OCI-LY7 (cell line): ENCODE measurements around the gene SNAPC4. TPM values are rescaled to one million over a fixed set of nuclear protein-coding genes. Genes with fewer than 3 reads are reported as not detected.
"Not testable (repeated sequence)": the region's sequence is repeated elsewhere in the genome, so short reads cannot be mapped to it uniquely, and the experiment has no call there.

Experiments used
- BruUV-seq: library from RNA; stranded (reverse); fragments of 400-500 nt; replicated peaks from 2 replicates; lab custom pipeline; 2021; lab: Mats Ljungman, UMichigan
- CTCF ChIA-PET: fragments of 300-600 bp; sonication (Branson Sonifier 250); formaldehyde crosslinking; loops from one replicate; lab custom pipeline; 2022; ENCODE audit warnings: antibody characterized with exemption; ENCODE audit not compliant: unreplicated experiment; lab: Charles Lee
- POLR2A ChIA-PET: fragments of 300-600 bp; sonication (Branson Sonifier 250); formaldehyde crosslinking; loops from one replicate; lab custom pipeline; 2022; ENCODE audit warnings: antibody characterized with exemption; lab: Charles Lee
- DNase-seq: peaks from one replicate; pipeline ENCODE4 v3.0.0-alpha.2; 2015; ENCODE audit warnings: low spot score
- H2AFZ ChIP-seq: fragments of 200-600 bp; sonication (generic), shearing (Covaris generic); 2 replicates; pipeline ENCODE4 v1.6.1; 2014; ENCODE audit warnings: mild to moderate bottlenecking, antibody characterized with exemption, low read length, moderate library complexity
- H3K27ac ChIP-seq: fragments of 200-600 bp; sonication (generic); 2 replicates; pipeline ENCODE4 v1.5.1; 2014; ENCODE audit warnings: mixed run types, low read depth, mild to moderate bottlenecking, moderate library complexity, low read length, inconsistent platforms; ENCODE audit not compliant: poor library complexity, severe bottlenecking
- H3K36me3 ChIP-seq: fragments of 200-600 bp; sonication (generic); 2 replicates; pipeline ENCODE4 v1.6.1; 2014; ENCODE audit warnings: mild to moderate bottlenecking, antibody characterized with exemption, low read length, moderate library complexity, mixed read lengths; ENCODE audit not compliant: insufficient read depth
- H3K4me1 ChIP-seq: fragments of 200-600 bp; sonication (generic); 2 replicates; pipeline ENCODE4 v1.5.1; 2014; ENCODE audit warnings: mild to moderate bottlenecking, low read length; ENCODE audit not compliant: insufficient read depth, poor library complexity, severe bottlenecking
- H3K4me2 ChIP-seq: fragments of 200-600 bp; sonication (generic); 2 replicates; pipeline ENCODE4 v1.6.1; 2014; ENCODE audit warnings: mild to moderate bottlenecking, low read length
- H3K4me3 ChIP-seq: fragments of 200-600 bp; sonication (generic); 2 replicates; pipeline ENCODE4 v1.5.1; 2014; ENCODE audit warnings: mild to moderate bottlenecking, low read depth, low read length; ENCODE audit not compliant: poor library complexity, severe bottlenecking
- H3K79me2 ChIP-seq: fragments of 200-600 bp; sonication (generic); 2 replicates; pipeline ENCODE4 v1.6.1; 2016; ENCODE audit warnings: low read depth, mild to moderate bottlenecking, low read length, moderate library complexity, mixed read lengths; ENCODE audit not compliant: insufficient read depth
- H3K9me2 ChIP-seq: fragments of 200-600 bp; sonication (generic); 2 replicates; pipeline ENCODE4 v1.6.1; 2016; ENCODE audit warnings: mild to moderate bottlenecking, low read length, mixed read lengths; ENCODE audit not compliant: insufficient read depth
- H3K9me3 ChIP-seq: fragments of 200-600 bp; sonication (generic); 2 replicates; pipeline ENCODE4 v1.6.1; 2014; ENCODE audit warnings: mild to moderate bottlenecking, mixed run types, low read length, mixed read lengths
- H4K20me1 ChIP-seq: fragments of 200-600 bp; sonication (generic); 2 replicates; pipeline ENCODE4 v1.6.1; 2014; ENCODE audit warnings: mild to moderate bottlenecking, antibody characterized with exemption, low read length, moderate library complexity, mixed read lengths; ENCODE audit not compliant: insufficient read depth
- EZH2phosphoT487 ChIP-seq: fragments of 200-600 bp; sonication (generic); IDR thresholded peaks from 2 replicates; pipeline ENCODE4 v1.6.1; 2018; ENCODE audit warnings: low read depth, borderline replicate concordance, mild to moderate bottlenecking, mixed run types, antibody characterized with exemption, low read length, moderate library complexity, mixed read lengths
- intact Hi-C: fragments of 100-400 bp; cut with micrococcal nuclease; formaldehyde crosslinking; loops from one replicate; pipeline ENCODE4 v1.10.0; 2022; ENCODE audit not compliant: unreplicated experiment
- total RNA-seq, 2 experiments: library from RNA; depleted of rRNA in 1 of 2; stranded (reverse); fragments of >200 nt in 1 of 2; shearing (Covaris generic) in 1 of 2; gene quantifications; 2 replicates each; pipeline ENCODE4 v1.2.3, GENCODE V29; 2014 to 2022
- TF ChIP-seq, protein P1 (sequence below): fragments of 200-600 bp; sonication (generic); conservative IDR thresholded peaks from 2 replicates; pipeline ENCODE4 v1.5.1; 2014; ENCODE audit warnings: mild to moderate bottlenecking, antibody characterized with exemption, low read length, moderate library complexity, mixed read lengths

SNAPC4 gene
- total RNA-seq, 2 experiments from 2014 or later = 13.4 to 16.8 TPM

DNA sequence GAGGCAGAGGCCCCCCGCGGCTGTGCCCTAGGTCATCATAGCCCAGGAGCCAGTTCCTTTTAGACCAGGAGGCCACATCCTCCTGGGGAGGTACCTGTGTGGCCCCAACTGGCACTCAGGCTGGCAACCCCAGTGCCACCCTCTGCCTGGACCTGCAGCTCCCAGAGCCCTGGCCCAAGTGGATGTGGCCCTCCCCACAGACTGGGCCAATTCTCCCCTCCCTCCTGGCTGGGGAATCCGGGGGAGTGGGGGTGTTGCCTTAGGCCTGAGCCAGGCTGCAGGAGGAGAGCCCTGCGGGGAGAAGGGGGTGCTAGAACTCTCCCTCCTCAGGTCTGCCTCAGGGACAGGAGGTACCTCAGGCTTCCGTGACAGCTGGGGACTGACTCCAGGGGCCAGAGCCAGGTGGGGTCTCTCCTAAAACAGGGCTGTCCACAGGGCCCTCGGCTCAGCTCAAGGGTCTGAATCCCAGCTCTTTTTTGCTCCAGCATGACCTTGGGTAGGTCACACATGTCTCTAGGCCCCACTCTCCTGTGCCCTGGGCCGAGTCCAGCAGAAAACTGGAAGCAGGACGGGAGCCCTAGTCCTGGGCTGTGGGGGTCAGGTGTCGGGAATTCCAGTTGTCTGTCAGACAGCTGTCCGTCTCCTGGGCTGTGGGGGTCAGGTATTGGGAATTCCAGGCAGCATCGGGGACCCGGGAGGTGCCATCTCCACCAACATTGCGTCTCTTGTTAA is 46.0 kb downstream of the SNAPC4 start:
- no peak for DNase-seq

DNA sequence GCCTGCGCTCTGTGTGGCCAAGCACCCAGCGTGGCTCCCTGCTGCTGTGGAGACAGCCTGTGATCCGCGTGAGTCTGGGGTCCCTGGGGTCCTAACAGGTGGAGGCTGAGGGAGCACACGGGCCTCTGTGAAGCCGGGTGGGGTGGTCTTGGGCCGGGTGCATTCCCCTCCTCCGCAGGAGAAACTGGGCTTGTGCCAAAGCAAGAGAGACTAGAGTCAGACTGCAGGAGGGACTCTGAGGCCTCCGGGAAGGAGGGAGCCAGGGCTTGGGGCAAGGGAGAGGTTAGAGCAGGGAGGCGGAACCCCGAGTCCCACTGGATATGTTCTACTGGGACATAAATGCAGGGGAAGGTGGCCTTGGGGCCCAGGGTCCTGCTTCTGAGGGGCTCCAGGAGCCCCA is 46.9 kb downstream of the SNAPC4 start:
- Histone ChIP-seq H3K9me3 (no peaks in the 10 kb centered on the region), H2AFZ (no peak overlapping the region), H3K4me3 (no peak overlapping the region), H3K27ac (no peak overlapping the region), H3K9me2 (no peaks in the 10 kb centered on the region), H3K4me2 (no peak overlapping the region), H3K4me1 (no peaks in the 10 kb centered on the region), H3K36me3 (no peaks in the 10 kb centered on the region), H4K20me1 (no peaks in the 10 kb centered on the region), H3K79me2 (no peaks in the 10 kb centered on the region)
- BruUV-seq = no TSS peak
- no peak for DNase-seq
- TF ChIP-seq EZH2phosphoT487 = no peak
- TF ChIP-seq, protein P1, sequence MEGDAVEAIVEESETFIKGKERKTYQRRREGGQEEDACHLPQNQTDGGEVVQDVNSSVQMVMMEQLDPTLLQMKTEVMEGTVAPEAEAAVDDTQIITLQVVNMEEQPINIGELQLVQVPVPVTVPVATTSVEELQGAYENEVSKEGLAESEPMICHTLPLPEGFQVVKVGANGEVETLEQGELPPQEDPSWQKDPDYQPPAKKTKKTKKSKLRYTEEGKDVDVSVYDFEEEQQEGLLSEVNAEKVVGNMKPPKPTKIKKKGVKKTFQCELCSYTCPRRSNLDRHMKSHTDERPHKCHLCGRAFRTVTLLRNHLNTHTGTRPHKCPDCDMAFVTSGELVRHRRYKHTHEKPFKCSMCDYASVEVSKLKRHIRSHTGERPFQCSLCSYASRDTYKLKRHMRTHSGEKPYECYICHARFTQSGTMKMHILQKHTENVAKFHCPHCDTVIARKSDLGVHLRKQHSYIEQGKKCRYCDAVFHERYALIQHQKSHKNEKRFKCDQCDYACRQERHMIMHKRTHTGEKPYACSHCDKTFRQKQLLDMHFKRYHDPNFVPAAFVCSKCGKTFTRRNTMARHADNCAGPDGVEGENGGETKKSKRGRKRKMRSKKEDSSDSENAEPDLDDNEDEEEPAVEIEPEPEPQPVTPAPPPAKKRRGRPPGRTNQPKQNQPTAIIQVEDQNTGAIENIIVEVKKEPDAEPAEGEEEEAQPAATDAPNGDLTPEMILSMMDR = no peak
- intact Hi-C loops = no loop called here
- ChIA-PET POLR2A (no interaction called here), CTCF (no interaction called here)

More for the DNA sequence above, 46.0 kb downstream of the SNAPC4 start:
- no peak overlapping the region for H3K4me3 ChIP-seq
- CTCF ChIA-PET = no interaction called here
- no peaks in the 10 kb centered on the region for H4K20me1 ChIP-seq
- no peak overlapping the region for H3K4me2 ChIP-seq
- POLR2A ChIA-PET = no interaction called here
- no peaks in the 10 kb centered on the region for H3K79me2 ChIP-seq
- intact Hi-C loops = no loop called here
- no peak overlapping the region for H3K27ac ChIP-seq
- no peaks in the 10 kb centered on the region for H3K9me2 ChIP-seq
- no TSS peak for BruUV-seq
- TF ChIP-seq EZH2phosphoT487 = no peak
- TF ChIP-seq, protein P1 = no peak
- no peaks in the 10 kb centered on the region for H3K9me3 ChIP-seq
- no peaks in the 10 kb centered on the region for H3K4me1 ChIP-seq
- no peaks in the 10 kb centered on the region for H3K36me3 ChIP-seq
- no peak overlapping the region for H2AFZ ChIP-seq

DNA sequence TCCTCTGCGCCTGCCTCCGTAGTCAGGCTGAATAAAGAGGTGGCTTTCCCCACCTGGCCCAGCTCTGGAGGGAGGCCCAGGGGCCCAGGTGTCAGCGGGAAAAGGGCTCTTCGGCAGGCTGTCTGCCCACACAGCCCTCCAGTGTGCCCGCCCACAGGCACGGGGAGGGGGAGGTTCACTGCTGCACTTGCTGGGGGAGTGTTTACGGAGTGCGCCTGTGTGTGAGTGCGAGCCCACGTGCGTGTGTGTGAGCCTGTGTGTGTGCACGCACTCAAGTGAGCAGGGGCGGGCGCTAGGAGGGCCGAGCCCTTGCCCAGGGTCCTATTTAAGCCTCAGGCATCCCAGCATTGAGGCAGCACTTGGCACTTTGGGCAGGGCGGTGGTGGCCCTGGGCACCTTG is 47.3 kb downstream of the SNAPC4 start:
- Histone ChIP-seq H4K20me1 (no peaks in the 10 kb centered on the region), H3K36me3 (no peaks in the 10 kb centered on the region), H3K9me3 (no peaks in the 10 kb centered on the region), H3K9me2 (no peaks in the 10 kb centered on the region), H3K4me1 (no peaks in the 10 kb centered on the region), H3K4me3 (no peak overlapping the region), H3K79me2 (no peaks in the 10 kb centered on the region), H2AFZ (no peak overlapping the region), H3K4me2 (no peak overlapping the region), H3K27ac (no peak overlapping the region)
- no peak for TF ChIP-seq EZH2phosphoT487
- TF ChIP-seq, protein P1 = no peak
- BruUV-seq = no TSS peak
- CTCF ChIA-PET = no interaction called here
- intact Hi-C loops = no loop called here
- no peak for DNase-seq
- POLR2A ChIA-PET = interaction anchor here (0.6 kb wide), 1 partner anchor 360 kb away, joined by 3 read pairs; no protein-coding TSS in a partner anchor

DNA sequence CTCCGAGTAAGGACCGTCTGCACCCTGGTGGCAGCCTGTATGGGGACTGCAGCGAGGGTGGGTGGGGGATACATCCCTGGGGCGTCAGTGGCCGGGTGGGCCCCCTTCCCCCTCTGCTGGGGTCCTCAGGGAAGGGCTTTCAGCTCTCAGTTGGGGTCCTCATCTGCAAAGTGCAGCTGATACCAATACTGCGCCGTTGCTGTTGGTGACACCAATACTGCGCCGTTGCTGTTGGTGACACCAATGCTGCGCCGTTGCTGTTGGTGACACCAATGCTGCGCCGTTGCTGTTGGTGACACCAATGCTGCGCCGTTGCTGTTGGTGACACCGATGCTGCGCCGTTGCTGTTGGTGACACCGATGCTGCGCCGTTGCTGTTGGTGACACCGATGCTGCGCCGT is 48.1 kb downstream of the SNAPC4 start:
- H2AFZ ChIP-seq, H3K79me2 ChIP-seq, H3K36me3 ChIP-seq, H3K4me3 ChIP-seq, H3K27ac ChIP-seq, H3K4me1 ChIP-seq, H3K4me2 ChIP-seq, DNase-seq, POLR2A ChIA-PET, H3K9me2 ChIP-seq, H3K9me3 ChIP-seq, H4K20me1 ChIP-seq, BruUV-seq, intact Hi-C loops, CTCF ChIA-PET: not testable (repeated sequence)
